Muscle layer of duodenum (tissue), 2 donors: Measurements from ENCODE around the gene ADAMTS17.

ENCODE experiments used
- H3K27ac ChIP-seq: one replicate; pipeline ENCODE4 v1.7.0; 2013; ENCODE audit warnings: mild to moderate bottlenecking, low read length
- H3K27me3 ChIP-seq: one replicate; pipeline ENCODE4 v1.7.0; 2013; ENCODE audit warnings: low read depth, mild to moderate bottlenecking, control low read depth, low read length
- H3K36me3 ChIP-seq, 2 donors: one replicate each; pipeline ENCODE4 v1.7.0; 2013; ENCODE audit warnings: low read length in 2 of 2, control low read depth in 1 of 2, mild to moderate bottlenecking in 1 of 2; ENCODE audit not compliant: insufficient read depth in 2 of 2, control insufficient read depth in 1 of 2
- H3K4me1 ChIP-seq, 2 donors: one replicate each; pipeline ENCODE4 v1.7.0; 2013; ENCODE audit warnings: low read length in 2 of 2, mild to moderate bottlenecking in 2 of 2, control low read depth in 1 of 2, moderate library complexity in 1 of 2; ENCODE audit not compliant: insufficient read depth in 2 of 2, control insufficient read depth in 1 of 2
- H3K4me3 ChIP-seq, 2 donors: one replicate each; pipeline ENCODE4 v1.7.0; 2013; ENCODE audit warnings: low read length in 2 of 2, low read depth in 1 of 2, mild to moderate bottlenecking in 1 of 2
- H3K9me3 ChIP-seq, 2 donors: one replicate each; pipeline ENCODE4 v1.7.0; 2013; ENCODE audit warnings: low read length in 2 of 2, control low read depth in 1 of 2, mild to moderate bottlenecking in 1 of 2; ENCODE audit not compliant: control insufficient read depth in 1 of 2
- donor health status: healthy.

The ADAMTS17 gene

GRCh38 chr15:100210338-100210737 lies 131.4 kb downstream of the ADAMTS17 start:
- Histone ChIP-seq H3K4me3 (no peak overlapping the region), H3K36me3 (no peaks in the 10 kb centered on the region), H3K4me1 (peaks cover 0 to 24% of the 10 kb centered on the region in 2 donors), H3K27me3 (no peaks in the 10 kb centered on the region), H3K27ac (no peak overlapping the region), H3K9me3 (no peaks in the 10 kb centered on the region)

GRCh38 chr15:100208921-100209603 lies 132.7 kb downstream of the ADAMTS17 start:
- Histone ChIP-seq H3K27ac (no peak overlapping the region), H3K36me3 (no peaks in the 10 kb centered on the region), H3K4me1 (peaks cover 0 to 24% of the 10 kb centered on the region in 2 donors), H3K4me3 (no peak overlapping the region), H3K9me3 (no peaks in the 10 kb centered on the region), H3K27me3 (no peaks in the 10 kb centered on the region)

GRCh38 chr15:100207053-100207452 lies 134.7 kb downstream of the ADAMTS17 start:
- peaks cover 0 to 17% of the 10 kb centered on the region in 2 donors for H3K4me1 ChIP-seq
- no peaks in the 10 kb centered on the region for H3K27me3 ChIP-seq
- H3K9me3 ChIP-seq, result no peaks in the 10 kb centered on the region
- H3K36me3 ChIP-seq, result no peaks in the 10 kb centered on the region
- no peak overlapping the region for H3K27ac ChIP-seq
- H3K4me3 ChIP-seq, result no peak overlapping the region

GRCh38 chr15:100206643-100207042 lies 135.1 kb downstream of the ADAMTS17 start:
- Histone ChIP-seq H3K36me3 (no peaks in the 10 kb centered on the region), H3K27ac (no peak overlapping the region), H3K27me3 (no peaks in the 10 kb centered on the region), H3K9me3 (no peaks in the 10 kb centered on the region), H3K4me3 (no peak overlapping the region), H3K4me1 (peaks cover 0 to 14% of the 10 kb centered on the region in 2 donors)

DNA sequence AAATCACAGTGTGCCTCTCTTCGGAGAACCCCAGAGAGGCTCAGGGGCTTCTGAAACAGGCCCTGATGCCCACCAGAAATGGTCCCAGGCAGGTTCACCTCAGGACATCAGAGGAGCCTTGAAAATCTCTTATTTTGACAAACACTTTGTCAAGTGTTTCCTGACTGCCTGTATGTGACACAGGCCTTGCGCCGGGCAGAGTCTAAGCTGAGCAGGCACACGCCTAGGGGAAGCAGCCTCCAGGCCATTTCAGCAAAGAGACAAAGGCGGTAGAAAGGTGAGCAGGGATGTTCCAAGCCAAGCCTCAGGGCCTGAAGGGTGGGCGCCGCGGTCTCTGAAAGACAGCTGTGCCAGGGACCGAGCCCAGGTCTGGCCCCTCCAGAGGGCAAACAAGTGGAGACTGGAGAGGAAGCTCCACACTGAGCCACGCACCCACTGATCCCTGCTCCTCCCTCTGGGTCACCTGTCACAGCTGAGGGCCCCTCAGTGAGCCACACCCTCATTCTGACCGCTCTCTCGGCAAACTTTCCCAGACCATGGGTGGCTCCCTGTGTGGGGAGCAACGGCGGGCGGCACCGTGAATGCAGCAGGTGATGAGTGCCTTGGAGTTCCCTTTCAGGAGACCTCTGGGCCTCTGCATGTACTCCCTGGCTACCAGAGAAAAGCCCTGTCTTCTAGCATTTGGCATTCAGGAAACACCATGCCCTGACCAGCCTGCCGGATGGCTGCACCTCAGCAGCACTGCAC lies 136.1 kb downstream of the ADAMTS17 start:
- no peaks in the 10 kb centered on the region for H3K9me3 ChIP-seq
- no peak overlapping the region for H3K4me3 ChIP-seq
- H3K36me3 ChIP-seq, result no peaks in the 10 kb centered on the region
- peaks cover 0 to 14% of the 10 kb centered on the region in 2 donors for H3K4me1 ChIP-seq
- H3K27ac ChIP-seq, result no peak overlapping the region
- no peaks in the 10 kb centered on the region for H3K27me3 ChIP-seq

DNA sequence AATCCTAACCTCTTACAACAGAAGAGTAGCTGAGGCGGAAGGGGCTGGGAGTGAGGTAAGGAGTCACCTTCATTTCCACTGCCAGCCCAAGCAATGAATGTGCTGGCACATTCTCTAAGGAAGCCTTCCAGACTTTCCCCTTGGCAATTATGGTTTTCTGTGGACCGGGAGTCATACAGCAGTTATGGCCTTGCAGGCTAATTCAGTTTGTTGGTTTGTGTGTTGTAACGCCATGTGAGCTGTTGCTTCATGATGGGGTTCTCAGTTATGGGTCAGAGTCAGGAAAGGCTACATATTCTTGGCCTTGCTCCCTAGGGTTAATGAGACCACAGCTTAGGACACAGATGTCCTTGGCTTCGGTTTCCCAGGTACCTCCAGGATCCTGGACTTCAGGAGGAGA lies 137.0 kb downstream of the ADAMTS17 start:
- no peaks in the 10 kb centered on the region for H3K36me3 ChIP-seq
- peaks cover 0 to 14% of the 10 kb centered on the region in 2 donors for H3K4me1 ChIP-seq
- no peak overlapping the region for H3K27ac ChIP-seq
- H3K27me3 ChIP-seq, result no peaks in the 10 kb centered on the region
- no peaks in the 10 kb centered on the region for H3K9me3 ChIP-seq
- H3K4me3 ChIP-seq, result no peak overlapping the region

GRCh38 chr15:100204211-100204610 lies 137.6 kb downstream of the ADAMTS17 start:
- no peak overlapping the region for H3K27ac ChIP-seq
- no peaks in the 10 kb centered on the region for H3K36me3 ChIP-seq
- no peaks in the 10 kb centered on the region for H3K27me3 ChIP-seq
- no peaks in the 10 kb centered on the region for H3K9me3 ChIP-seq
- H3K4me3 ChIP-seq, result no peak overlapping the region
- H3K4me1 ChIP-seq, result peaks cover 0 to 14% of the 10 kb centered on the region in 2 donors

- no peaks in the 10 kb centered on the region for H3K27me3 ChIP-seq
- H3K27ac ChIP-seq, result no peak overlapping the region
- no peak overlapping the region for H3K4me3 ChIP-seq
- H3K9me3 ChIP-seq, result no peaks in the 10 kb centered on the region
- peaks cover 0 to 13% of the 10 kb centered on the region in 2 donors for H3K4me1 ChIP-seq
- H3K36me3 ChIP-seq, result no peaks in the 10 kb centered on the region
Measured at GRCh38 chr15:100202309-100202960, 139.3 kb downstream of the ADAMTS17 start.

DNA sequence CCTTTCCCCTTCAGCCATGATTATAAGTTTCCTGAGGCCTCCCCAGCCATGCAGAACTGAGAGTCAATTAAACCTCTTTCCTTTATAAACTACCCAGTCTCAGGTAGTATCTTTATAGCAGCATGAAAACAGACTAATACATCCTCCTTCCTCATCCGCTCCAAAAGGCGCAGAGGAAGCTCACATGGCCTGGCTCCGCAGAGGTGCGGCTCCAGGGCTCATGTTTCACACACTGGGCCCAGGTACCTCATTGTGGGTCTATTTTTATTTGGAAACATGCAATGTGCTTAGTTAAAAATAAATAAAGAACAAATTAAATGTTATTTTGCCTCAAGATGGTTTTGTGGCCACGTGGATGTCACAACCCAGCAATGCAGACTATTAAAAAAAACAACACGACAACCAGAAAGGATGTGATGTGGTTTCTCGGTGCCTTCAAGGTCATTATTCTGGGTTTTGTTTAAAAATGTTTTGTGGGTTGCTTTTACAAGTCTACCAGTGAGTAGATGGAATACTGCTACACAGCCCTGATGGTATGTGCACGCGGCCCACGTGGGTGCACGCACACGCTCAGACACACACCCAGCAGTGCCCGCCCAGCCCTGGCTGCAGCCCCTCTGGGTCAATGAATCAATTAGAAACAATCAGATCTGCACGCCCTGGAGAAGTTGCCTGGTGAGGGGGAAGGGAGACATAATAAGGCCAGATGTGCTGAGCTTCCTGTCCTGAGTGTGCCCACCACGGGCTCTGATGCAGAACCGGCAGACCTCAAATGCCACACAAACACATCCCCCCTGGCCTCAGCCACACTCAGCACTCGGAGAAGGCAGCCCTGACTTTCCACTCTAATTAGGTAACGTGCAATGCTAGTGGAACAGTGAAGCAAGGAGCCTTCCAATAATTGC lies 140.1 kb downstream of the ADAMTS17 start:
- Histone ChIP-seq H3K27ac (no peak overlapping the region), H3K9me3 (no peaks in the 10 kb centered on the region), H3K4me1 (peaks cover 0 to 5% of the 10 kb centered on the region in 2 donors), H3K4me3 (no peak overlapping the region), H3K36me3 (no peaks in the 10 kb centered on the region), H3K27me3 (no peaks in the 10 kb centered on the region)

GRCh38 chr15:100200287-100200880 lies 141.4 kb downstream of the ADAMTS17 start:
- no peaks in the 10 kb centered on the region for H3K4me1 ChIP-seq
- H3K27me3 ChIP-seq, result no peaks in the 10 kb centered on the region
- H3K36me3 ChIP-seq, result no peaks in the 10 kb centered on the region
- no peak overlapping the region for H3K27ac ChIP-seq
- H3K9me3 ChIP-seq, result no peaks in the 10 kb centered on the region
- no peak overlapping the region for H3K4me3 ChIP-seq
